Thoracic aorta (tissue), 2 donors: ENCODE measurements around the gene IP6K2. TPM values are rescaled to one million over a fixed set of nuclear protein-coding genes. Genes with fewer than 3 reads are reported as not detected.

ENCODE experiments used
- ATAC-seq: fragments of 150-250 bp; one replicate; pipeline ENCODE4 v1.8.0; 2017; ENCODE audit warnings: low read depth; ENCODE audit not compliant: insufficient number of reproducible peaks, low FRiP score
- DNase-seq: peaks from one replicate; pipeline ENCODE4 v3.0.0-alpha.2; 2020; ENCODE audit warnings: low spot score
- H3K27ac ChIP-seq, 2 donors: fragments of 200-600 bp; sonication (generic); 1 replicate in 1 of 2; 2 replicates in 1 of 2; pipeline ENCODE4 v1.5.1; 2016; ENCODE audit warnings: mild to moderate bottlenecking in 2 of 2, moderate library complexity in 2 of 2
- H3K27me3 ChIP-seq: fragments of 200-600 bp; sonication (generic); replicated peaks from 2 replicates; pipeline ENCODE4 v1.6.0; 2016; ENCODE audit warnings: mild to moderate bottlenecking; ENCODE audit not compliant: insufficient read depth
- H3K36me3 ChIP-seq: fragments of 200-600 bp; sonication (generic); one replicate; pipeline ENCODE4 v1.5.1; 2016
- H3K4me1 ChIP-seq, 2 donors: fragments of 200-600 bp; sonication (generic); 1 replicate in 1 of 2; 2 replicates in 1 of 2; pipeline versions ENCODE4 v1.5.1 to v1.6.0; 2016; ENCODE audit warnings: low read depth in 2 of 2, mild to moderate bottlenecking in 1 of 2; ENCODE audit not compliant: control insufficient read depth in 1 of 2
- H3K4me3 ChIP-seq: fragments of 200-600 bp; sonication (generic); 2 replicates; pipeline ENCODE4 v1.5.1; 2016; ENCODE audit warnings: mild to moderate bottlenecking
- H3K9me3 ChIP-seq: fragments of 200-600 bp; sonication (generic); 2 replicates; pipeline ENCODE4 v1.5.1; 2016
- CTCF ChIP-seq: fragments of 200-600 bp; sonication (generic); IDR thresholded peaks from one replicate; pipeline ENCODE4 v1.5.1; 2019; ENCODE audit warnings: antibody characterized with exemption
- total RNA-seq, 2 donors: library from RNA; depleted of rRNA; stranded (reverse); fragments of >200 nt; gene quantifications; one replicate each; pipeline versions ENCODE4 v1.1.0 to v1.2.3, GENCODE V29; 2016

IP6K2 gene
- total RNA-seq, 2 donors from 2014 or later = 38.3 to 90.7 TPM

GRCh38 chr3:48692551-48692950 is 24.5 kb downstream of the IP6K2 start:
- no peak overlapping the region for H3K4me3 ChIP-seq
- peaks cover 45% of the 10 kb centered on the region for H3K36me3 ChIP-seq
- H3K27me3 ChIP-seq = no peaks in the 10 kb centered on the region
- DNase-seq = no peak
- peak overlapping the region in 1 of 2 donors; percentile 93 for H3K27ac ChIP-seq
- no peaks in the 10 kb centered on the region for H3K9me3 ChIP-seq
- H3K4me1 ChIP-seq = peaks cover 10 to 37% of the 10 kb centered on the region in 2 donors
- ATAC-seq = no peak
- TF ChIP-seq CTCF = no peak

DNA sequence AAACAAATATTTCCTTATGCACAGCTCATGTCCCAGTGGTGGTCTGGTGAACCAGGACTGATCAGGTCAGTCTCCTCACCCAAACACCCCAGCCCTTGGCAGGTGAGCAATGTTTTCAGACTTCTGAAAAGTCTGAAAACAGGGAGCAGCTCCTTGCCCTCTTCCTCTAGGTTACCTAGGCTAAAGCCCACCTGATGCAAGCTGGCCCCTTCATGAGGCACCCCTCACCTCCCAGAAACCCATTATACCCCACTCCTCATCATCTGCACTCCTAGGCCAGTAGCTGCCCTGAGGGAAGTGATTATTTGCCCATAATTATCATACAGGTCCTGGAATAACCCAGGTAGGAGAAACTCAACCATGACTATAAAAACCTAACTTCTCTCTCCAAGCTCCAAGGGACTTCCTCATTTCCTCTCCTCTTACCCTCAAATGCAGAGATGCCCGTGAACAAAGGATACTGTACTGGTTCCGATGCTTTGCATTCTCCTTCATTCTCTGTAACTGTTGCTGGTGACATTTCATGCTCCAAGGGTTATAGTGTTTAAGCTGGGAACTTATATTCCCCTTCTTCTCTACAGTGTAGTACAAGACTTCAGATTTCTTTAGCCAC is 26.1 kb downstream of the IP6K2 start:
- no peak for DNase-seq
- H3K9me3 ChIP-seq = no peaks in the 10 kb centered on the region
- no peak overlapping the region for H3K4me3 ChIP-seq
- H3K27me3 ChIP-seq = no peaks in the 10 kb centered on the region
- H3K4me1 ChIP-seq = peaks cover 17 to 45% of the 10 kb centered on the region in 2 donors
- peaks cover 45% of the 10 kb centered on the region for H3K36me3 ChIP-seq
- no peak overlapping the region for H3K27ac ChIP-seq
- no peak for ATAC-seq
- no peak for TF ChIP-seq CTCF

- H3K4me3 ChIP-seq = no peak overlapping the region
- H3K4me1 ChIP-seq = peaks cover 14 to 41% of the 10 kb centered on the region in 2 donors
- ATAC-seq = no peak
- H3K36me3 ChIP-seq = peaks cover 42% of the 10 kb centered on the region
- no peak overlapping the region for H3K27ac ChIP-seq
- no peaks in the 10 kb centered on the region for H3K9me3 ChIP-seq
- TF ChIP-seq CTCF = no peak
- DNase-seq = no peak
- H3K27me3 ChIP-seq = no peaks in the 10 kb centered on the region
Measured at GRCh38 chr3:48689384-48689783, 27.6 kb downstream of the IP6K2 start.

DNA sequence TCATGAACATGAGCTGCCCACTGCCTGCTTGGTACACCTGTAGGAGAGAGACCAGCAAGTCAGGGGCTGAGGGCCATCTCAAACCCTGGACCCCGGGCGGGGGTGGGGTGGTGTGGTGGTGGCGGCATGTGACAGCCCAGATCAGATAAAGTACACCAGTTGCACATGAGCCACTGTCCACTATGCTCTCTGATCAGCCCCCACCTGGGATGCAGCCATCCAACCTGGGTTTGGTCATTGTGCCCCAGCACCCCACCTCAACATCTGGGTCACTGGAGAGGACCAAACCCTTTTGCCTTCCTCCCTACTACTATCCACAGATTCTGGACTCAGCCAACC is 28.3 kb downstream of the IP6K2 start:
- ATAC-seq (no peak), DNase-seq (no peak)
- no peak overlapping the region for H3K4me3 ChIP-seq
- peaks cover 42% of the 10 kb centered on the region for H3K36me3 ChIP-seq
- no peaks in the 10 kb centered on the region for H3K9me3 ChIP-seq
- H3K4me1 ChIP-seq = peaks cover 16 to 39% of the 10 kb centered on the region in 2 donors
- H3K27me3 ChIP-seq = no peaks in the 10 kb centered on the region
- TF ChIP-seq CTCF = no peak
- no peak overlapping the region for H3K27ac ChIP-seq

DNA sequence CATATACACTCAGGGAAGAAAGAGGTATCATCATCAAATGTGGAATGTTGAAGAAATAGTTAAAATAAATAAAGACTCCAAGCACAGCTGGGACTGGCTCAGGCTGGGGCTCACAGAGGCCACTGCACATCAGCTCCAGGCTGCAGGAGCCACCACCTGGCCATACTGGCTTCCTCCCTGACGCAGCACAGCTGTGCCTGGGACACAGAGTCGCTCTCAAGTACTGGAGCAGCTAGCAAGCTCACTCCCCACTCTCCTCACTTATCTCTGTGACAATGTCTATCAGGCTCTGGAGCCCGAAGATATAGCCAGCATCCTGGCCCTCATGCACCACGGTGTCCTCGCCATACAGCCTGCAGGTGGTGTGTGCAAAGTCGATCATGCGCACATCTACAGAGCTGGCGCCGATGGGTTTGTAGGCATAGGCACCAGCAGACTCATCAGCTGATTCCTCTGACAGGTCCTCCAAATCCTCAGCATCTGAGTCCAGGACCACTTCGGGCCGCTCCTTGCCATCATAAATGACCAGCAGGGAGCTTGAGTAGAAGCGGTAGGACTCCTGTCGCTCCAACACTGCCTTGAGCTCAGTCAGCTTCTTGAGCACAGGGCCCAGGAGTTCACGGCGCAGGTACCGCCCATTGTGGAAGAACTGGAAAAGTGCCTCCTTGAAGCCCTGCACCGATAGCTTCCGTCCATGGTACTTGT is 28.8 kb downstream of the IP6K2 start:
- DNase-seq (no peak), ATAC-seq (no peak)
- no peak overlapping the region for H3K27ac ChIP-seq
- no peak overlapping the region for H3K4me3 ChIP-seq
- TF ChIP-seq CTCF = no peak
- no peaks in the 10 kb centered on the region for H3K27me3 ChIP-seq
- H3K9me3 ChIP-seq = no peaks in the 10 kb centered on the region
- H3K4me1 ChIP-seq = peaks cover 21 to 39% of the 10 kb centered on the region in 2 donors
- H3K36me3 ChIP-seq = peaks cover 42% of the 10 kb centered on the region
